Mesothelial cell of epicardium (in vitro differentiated cells): ENCODE results near the gene BLACAT1. TPM values are rescaled to one million over a fixed set of nuclear protein-coding genes. Genes with fewer than 3 reads are reported as not detected.

ENCODE experiments used
- DNase-seq, 2 experiments: peaks; one replicate each; pipeline ENCODE4 v3.0.0; 2021; ENCODE audit warnings: low spot score in 2 of 2; ENCODE audit not compliant: unreplicated experiment in 2 of 2
- H3K27ac Mint-ChIP-seq: 2 replicates; pipeline ENCODE4 v1.8.0; 2021; ENCODE audit warnings: mixed read lengths
- H3K27me3 Mint-ChIP-seq: 2 replicates; pipeline ENCODE4 v1.8.0; 2021; ENCODE audit warnings: low read depth, mixed read lengths
- H3K36me3 Mint-ChIP-seq: 2 replicates; pipeline ENCODE4 v1.8.0; 2021; ENCODE audit warnings: mixed read lengths
- H3K4me1 Mint-ChIP-seq: 2 replicates; pipeline ENCODE4 v1.8.0; 2021; ENCODE audit warnings: mixed read lengths
- H3K4me3 Mint-ChIP-seq: 2 replicates; pipeline ENCODE4 v1.8.0; 2021; ENCODE audit warnings: mild to moderate bottlenecking, moderate library complexity, mixed read lengths
- H3K9me3 Mint-ChIP-seq: 2 replicates; pipeline ENCODE4 v1.8.0; 2021; ENCODE audit warnings: mixed read lengths
- CTCF ChIP-seq: fragments of 200-600 bp; sonication (generic); IDR thresholded peaks from one replicate; pipeline ENCODE4 v1.5.0; 2021; ENCODE audit warnings: antibody characterized with exemption; ENCODE audit not compliant: unreplicated experiment
- total RNA-seq: library from RNA; stranded (reverse); gene quantifications from 3 replicates; pipeline ENCODE4 v1.2.1, GENCODE V29; 2021

Gene BLACAT1
- total RNA-seq, 1 donor from 2014 or later, result 0.74 TPM

GRCh38 chr1:205424901-205425600 is 30.8 kb downstream of the BLACAT1 start:
- TF ChIP-seq CTCF, result no peak
- Mint-ChIP-seq H3K9me3 (no peaks in the 10 kb centered on the region), H3K4me1 (no peaks in the 10 kb centered on the region), H3K27ac (no peak overlapping the region), H3K27me3 (peaks cover 72% of the 10 kb centered on the region), H3K36me3 (no peaks in the 10 kb centered on the region), H3K4me3 (no peak overlapping the region)
- DNase-seq, result no peak

GRCh38 chr1:205423814-205424399 is 31.9 kb downstream of the BLACAT1 start:
- no peak for TF ChIP-seq CTCF
- no peak overlapping the region for H3K4me3 Mint-ChIP-seq
- H3K27me3 Mint-ChIP-seq, result peaks cover 68% of the 10 kb centered on the region

GRCh38 chr1:205422993-205423642 is 32.7 kb downstream of the BLACAT1 start:
- H3K27ac Mint-ChIP-seq, result no peak overlapping the region
- H3K4me3 Mint-ChIP-seq, result no peak overlapping the region
- no peak for TF ChIP-seq CTCF
- H3K9me3 Mint-ChIP-seq, result no peaks in the 10 kb centered on the region
- no peaks in the 10 kb centered on the region for H3K36me3 Mint-ChIP-seq
- peaks cover 61% of the 10 kb centered on the region for H3K27me3 Mint-ChIP-seq
- no peak for DNase-seq
- peaks cover under 1% of the 10 kb centered on the region for H3K4me1 Mint-ChIP-seq

More at GRCh38 chr1:205423814-205424399, 31.9 kb downstream of the BLACAT1 start:
- H3K36me3 Mint-ChIP-seq, result no peaks in the 10 kb centered on the region
- H3K9me3 Mint-ChIP-seq, result no peaks in the 10 kb centered on the region
- H3K4me1 Mint-ChIP-seq, result no peaks in the 10 kb centered on the region
- H3K27ac Mint-ChIP-seq, result no peak overlapping the region
- no peak for DNase-seq

GRCh38 chr1:205421798-205422197 is 34.0 kb downstream of the BLACAT1 start, which contains the start of gene LEMD1:
LEMD1 (minus strand) TSS chr1:205422056; CDS start chr1:205420536, 1,520 bp downstream.
- DNase-seq, result no peak
- no peak for TF ChIP-seq CTCF
- H3K27me3 Mint-ChIP-seq, result peaks cover 55% of the 10 kb centered on the region
- H3K27ac Mint-ChIP-seq, result no peak within 1 kb of the TSS
- no peak within 1 kb of the TSS for H3K4me3 Mint-ChIP-seq
- peaks cover 6% of the 10 kb centered on the region for H3K4me1 Mint-ChIP-seq
- no peaks in the 10 kb centered on the region for H3K9me3 Mint-ChIP-seq
- no peaks in the 10 kb centered on the region for H3K36me3 Mint-ChIP-seq

GRCh38 chr1:205420938-205421337 is 34.9 kb downstream of the BLACAT1 start:
- no peaks in the 10 kb centered on the region for H3K9me3 Mint-ChIP-seq
- TF ChIP-seq CTCF, result no peak
- DNase-seq, result no peak
- H3K36me3 Mint-ChIP-seq, result no peaks in the 10 kb centered on the region
- no peak overlapping the region for H3K4me3 Mint-ChIP-seq
- H3K27me3 Mint-ChIP-seq, result peaks cover 46% of the 10 kb centered on the region
- H3K4me1 Mint-ChIP-seq, result peaks cover 6% of the 10 kb centered on the region
- no peak overlapping the region for H3K27ac Mint-ChIP-seq
